Natural killer cell (primary cell): Measurements from ENCODE around the gene ETV7. TPM values are rescaled to one million over a fixed set of nuclear protein-coding genes. Genes with fewer than 3 reads are reported as not detected.

Experiments used
- ATAC-seq, 3 donors: fragments of 150-1000 bp in 2 of 3; fragments of 200-7000 bp in 1 of 3; cut with Tn5 transposase; 1 replicate in 1 of 3; 2 replicates in 2 of 3; pipeline ENCODE4 v1.10.0; 2021; ENCODE audit warnings: mild to moderate bottlenecking in 2 of 3, moderate library complexity in 2 of 3
- DNase-seq, 2 donors: peaks; one replicate each; pipeline versions ENCODE4 v3.0.0 to v3.0.0-alpha.2; 2013 to 2021; ENCODE audit warnings: mixed read lengths in 1 of 2
- H3K27ac ChIP-seq: one replicate; pipeline ENCODE4 v1.5.1; 2013; ENCODE audit warnings: mild to moderate bottlenecking, low read length
- H3K27me3 ChIP-seq: one replicate; pipeline ENCODE4 v1.6.1; 2013; ENCODE audit warnings: low read length; ENCODE audit not compliant: control insufficient read depth, insufficient read depth
- H3K36me3 ChIP-seq: one replicate; pipeline ENCODE4 v1.6.1; 2013; ENCODE audit warnings: low read length; ENCODE audit not compliant: control insufficient read depth, insufficient read depth
- H3K4me1 ChIP-seq: one replicate; pipeline ENCODE4 v1.6.1; 2013; ENCODE audit warnings: low read length; ENCODE audit not compliant: control insufficient read depth, insufficient read depth
- H3K4me3 ChIP-seq: one replicate; pipeline ENCODE4 v1.5.1; 2013; ENCODE audit warnings: low read length
- H3K9me3 ChIP-seq: one replicate; pipeline ENCODE4 v1.6.1; 2013; ENCODE audit warnings: low read length; ENCODE audit not compliant: control insufficient read depth, insufficient read depth
- H3K27ac Mint-ChIP-seq, 2 donors: one replicate each; pipeline ENCODE4 v1.8.0; 2022; ENCODE audit warnings: mild to moderate bottlenecking in 2 of 2, mixed read lengths in 2 of 2, moderate library complexity in 1 of 2
- H3K27me3 Mint-ChIP-seq, 2 donors: one replicate each; pipeline ENCODE4 v1.8.0; 2022; ENCODE audit warnings: low read depth in 2 of 2, mixed read lengths in 2 of 2
- H3K36me3 Mint-ChIP-seq: one replicate; pipeline ENCODE4 v1.8.0; 2022; ENCODE audit warnings: mixed read lengths
- H3K4me1 Mint-ChIP-seq, 2 donors: one replicate each; pipeline ENCODE4 v1.8.0; 2022; ENCODE audit warnings: mixed read lengths in 2 of 2
- H3K4me3 Mint-ChIP-seq: one replicate; pipeline ENCODE4 v1.8.0; 2022; ENCODE audit warnings: mild to moderate bottlenecking, moderate library complexity, mixed read lengths
- H3K9me3 Mint-ChIP-seq, 2 donors: one replicate each; pipeline ENCODE4 v1.8.0; 2022; ENCODE audit warnings: mixed read lengths in 2 of 2
- WGBS: methylation state at CpG from one replicate; pipeline ENCODE4 v1.1.7; 2013; ENCODE audit warnings: missing lambda C conversion rate; ENCODE audit not compliant: insufficient coverage; 5-methylcytosine and 5-hydroxymethylcytosine counted together
- intact Hi-C: fragments of 100-400 bp; cut with micrococcal nuclease; formaldehyde crosslinking; loops from one replicate; pipeline ENCODE4 v1.14.2; 2022
- total RNA-seq, 4 donors: library from RNA; stranded (reverse); fragments of 120-200 nt in 1 of 4; gene quantifications; one replicate each; pipeline versions ENCODE4 v1.2.3 to v1.2.4, GENCODE V29; 2013 to 2022
- TF ChIP-seq, protein P1 (sequence below): fragments of 200-600 bp; IDR thresholded peaks from one replicate; pipeline ENCODE4 v1.8.0; 2022; ENCODE audit warnings: antibody characterized with exemption

The ETV7 gene
- total RNA-seq, 3 donors from 2014 or later (not counting 1 experiment from before 2014, with no cell fraction given), result 0.96 to 2.8 (median 1.7) TPM

GRCh38 chr6:36368921-36369865 lies 18.3 kb downstream of the ETV7 start:
- WGBS, result 85% methylated on average over 14 of the region's 14 CpGs
- Histone ChIP-seq H3K4me1 (peaks cover 15% of the 10 kb centered on the region), H3K27ac (no peak overlapping the region), H3K9me3 (no peaks in the 10 kb centered on the region), H3K27me3 (no peaks in the 10 kb centered on the region), H3K36me3 (no peaks in the 10 kb centered on the region), H3K4me3 (no peak overlapping the region)
- Mint-ChIP-seq H3K9me3 (no peaks in the 10 kb centered on the region), H3K27ac (no peak overlapping the region), H3K27me3 (peaks cover 0 to 4% of the 10 kb centered on the region in 2 donors), H3K4me1 (peaks cover 0 to 4% of the 10 kb centered on the region in 2 donors), H3K4me3 (no peak overlapping the region), H3K36me3 (no peaks in the 10 kb centered on the region)
- TF ChIP-seq, protein P1, sequence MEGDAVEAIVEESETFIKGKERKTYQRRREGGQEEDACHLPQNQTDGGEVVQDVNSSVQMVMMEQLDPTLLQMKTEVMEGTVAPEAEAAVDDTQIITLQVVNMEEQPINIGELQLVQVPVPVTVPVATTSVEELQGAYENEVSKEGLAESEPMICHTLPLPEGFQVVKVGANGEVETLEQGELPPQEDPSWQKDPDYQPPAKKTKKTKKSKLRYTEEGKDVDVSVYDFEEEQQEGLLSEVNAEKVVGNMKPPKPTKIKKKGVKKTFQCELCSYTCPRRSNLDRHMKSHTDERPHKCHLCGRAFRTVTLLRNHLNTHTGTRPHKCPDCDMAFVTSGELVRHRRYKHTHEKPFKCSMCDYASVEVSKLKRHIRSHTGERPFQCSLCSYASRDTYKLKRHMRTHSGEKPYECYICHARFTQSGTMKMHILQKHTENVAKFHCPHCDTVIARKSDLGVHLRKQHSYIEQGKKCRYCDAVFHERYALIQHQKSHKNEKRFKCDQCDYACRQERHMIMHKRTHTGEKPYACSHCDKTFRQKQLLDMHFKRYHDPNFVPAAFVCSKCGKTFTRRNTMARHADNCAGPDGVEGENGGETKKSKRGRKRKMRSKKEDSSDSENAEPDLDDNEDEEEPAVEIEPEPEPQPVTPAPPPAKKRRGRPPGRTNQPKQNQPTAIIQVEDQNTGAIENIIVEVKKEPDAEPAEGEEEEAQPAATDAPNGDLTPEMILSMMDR, result no peak
- no peak for DNase-seq
- peak in 2 of 3 donors; percentile 62 to 70 for ATAC-seq
- intact Hi-C loops, result no loop called here

DNA sequence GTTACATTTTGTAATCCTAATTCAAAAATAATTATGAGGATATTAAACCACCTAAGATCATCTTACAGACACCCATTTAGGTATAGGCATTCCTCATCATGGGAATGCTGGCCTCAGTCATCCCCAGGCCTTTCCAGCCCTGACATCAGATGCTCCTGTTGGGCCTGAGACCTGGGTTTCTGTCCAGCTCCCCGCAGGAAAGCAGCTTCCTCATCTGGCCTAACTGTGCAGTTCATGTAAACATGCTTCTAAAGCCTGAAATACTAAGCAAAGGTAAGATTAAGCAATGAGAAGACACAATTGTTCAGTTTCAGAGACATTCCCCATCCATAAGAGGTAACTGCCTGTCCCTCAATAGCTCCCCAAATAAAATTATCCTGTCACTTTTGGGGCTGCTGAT lies 19.0 kb downstream of the ETV7 start:
- 100% methylated on average over 1 of the region's 1 CpG for WGBS
- DNase-seq (no peak), ATAC-seq (no peak)
- Histone ChIP-seq H3K4me1 (peaks cover 15% of the 10 kb centered on the region), H3K36me3 (no peaks in the 10 kb centered on the region), H3K27ac (no peak overlapping the region), H3K4me3 (no peak overlapping the region), H3K9me3 (no peaks in the 10 kb centered on the region), H3K27me3 (no peaks in the 10 kb centered on the region)
- Mint-ChIP-seq H3K27me3 (peaks cover 0 to 4% of the 10 kb centered on the region in 2 donors), H3K4me3 (no peak overlapping the region), H3K27ac (no peak overlapping the region), H3K4me1 (peaks cover 0 to 4% of the 10 kb centered on the region in 2 donors), H3K9me3 (no peaks in the 10 kb centered on the region), H3K36me3 (no peaks in the 10 kb centered on the region)
- intact Hi-C loops, result no loop called here
- TF ChIP-seq, protein P1, result no peak

DNA sequence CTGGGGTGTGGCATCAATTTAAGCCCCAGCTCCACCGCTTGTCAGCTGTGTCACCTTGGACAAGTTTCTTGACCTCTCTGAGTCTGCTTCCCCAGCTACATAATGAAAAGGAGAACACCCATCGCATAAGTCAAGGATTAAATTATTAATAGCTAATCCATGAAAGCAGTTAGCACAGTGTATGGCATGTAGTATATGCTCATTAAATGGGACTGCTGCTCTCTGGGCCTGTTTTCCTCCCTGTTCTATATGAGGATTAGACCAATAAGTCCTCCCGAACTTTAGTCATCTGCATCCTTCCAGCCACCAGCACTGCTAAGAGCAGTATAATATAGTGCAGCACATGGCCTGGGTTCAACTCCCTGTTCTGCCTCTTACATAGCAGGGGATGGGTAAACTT lies 19.7 kb downstream of the ETV7 start:
- Histone ChIP-seq H3K4me1 (peaks cover 15% of the 10 kb centered on the region), H3K36me3 (no peaks in the 10 kb centered on the region), H3K4me3 (no peak overlapping the region), H3K27ac (no peak overlapping the region), H3K9me3 (no peaks in the 10 kb centered on the region), H3K27me3 (no peaks in the 10 kb centered on the region)
- no peak for ATAC-seq
- peaks cover 0 to 1% of the 10 kb centered on the region in 2 donors for H3K27me3 Mint-ChIP-seq
- no peak for DNase-seq
- 93% methylated on average over 2 of the region's 3 CpGs for WGBS
- no peaks in the 10 kb centered on the region for H3K36me3 Mint-ChIP-seq
- no peaks in the 10 kb centered on the region for H3K9me3 Mint-ChIP-seq
- H3K27ac Mint-ChIP-seq, result no peak overlapping the region
- intact Hi-C loops, result no loop called here
- no peak overlapping the region for H3K4me3 Mint-ChIP-seq
- TF ChIP-seq, protein P1, result no peak
- peaks cover 0 to 4% of the 10 kb centered on the region in 2 donors for H3K4me1 Mint-ChIP-seq
